LNCAP (cell line): ENCODE data around the gene PLPPR5.

ENCODE experiments used
- TF ChIP-seq, protein P1 (sequence below): fragments of 450-650 bp; IDR thresholded peaks from 2 replicates; pipeline ENCODE4 v1.5.1; 2017; ENCODE audit warnings: mild to moderate bottlenecking

Gene PLPPR5

GRCh38 chr1:98870959-98871903 is 133.4 kb downstream of the PLPPR5 start:
- TF ChIP-seq, protein P1, sequence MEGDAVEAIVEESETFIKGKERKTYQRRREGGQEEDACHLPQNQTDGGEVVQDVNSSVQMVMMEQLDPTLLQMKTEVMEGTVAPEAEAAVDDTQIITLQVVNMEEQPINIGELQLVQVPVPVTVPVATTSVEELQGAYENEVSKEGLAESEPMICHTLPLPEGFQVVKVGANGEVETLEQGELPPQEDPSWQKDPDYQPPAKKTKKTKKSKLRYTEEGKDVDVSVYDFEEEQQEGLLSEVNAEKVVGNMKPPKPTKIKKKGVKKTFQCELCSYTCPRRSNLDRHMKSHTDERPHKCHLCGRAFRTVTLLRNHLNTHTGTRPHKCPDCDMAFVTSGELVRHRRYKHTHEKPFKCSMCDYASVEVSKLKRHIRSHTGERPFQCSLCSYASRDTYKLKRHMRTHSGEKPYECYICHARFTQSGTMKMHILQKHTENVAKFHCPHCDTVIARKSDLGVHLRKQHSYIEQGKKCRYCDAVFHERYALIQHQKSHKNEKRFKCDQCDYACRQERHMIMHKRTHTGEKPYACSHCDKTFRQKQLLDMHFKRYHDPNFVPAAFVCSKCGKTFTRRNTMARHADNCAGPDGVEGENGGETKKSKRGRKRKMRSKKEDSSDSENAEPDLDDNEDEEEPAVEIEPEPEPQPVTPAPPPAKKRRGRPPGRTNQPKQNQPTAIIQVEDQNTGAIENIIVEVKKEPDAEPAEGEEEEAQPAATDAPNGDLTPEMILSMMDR: no peak

DNA sequence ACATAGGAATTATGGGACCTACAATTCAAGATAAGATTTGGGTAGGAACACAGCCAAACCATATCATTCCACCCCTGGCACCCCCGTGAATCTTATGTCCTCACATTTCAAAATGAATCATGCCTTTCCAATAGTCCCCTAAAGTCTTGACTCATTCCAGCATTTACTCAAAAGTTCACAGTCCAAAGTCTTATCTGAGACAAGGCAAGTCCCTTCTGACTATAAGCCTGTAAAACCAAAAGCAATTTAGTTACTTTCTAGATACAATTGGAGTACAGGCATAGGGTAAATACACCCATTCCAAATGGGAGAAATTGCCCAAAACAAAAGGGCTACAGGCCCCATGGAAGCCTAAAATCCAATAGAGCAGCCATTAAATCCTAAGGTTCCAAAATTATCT is 138.9 kb downstream of the PLPPR5 start:
- TF ChIP-seq, protein P1: no peak

DNA sequence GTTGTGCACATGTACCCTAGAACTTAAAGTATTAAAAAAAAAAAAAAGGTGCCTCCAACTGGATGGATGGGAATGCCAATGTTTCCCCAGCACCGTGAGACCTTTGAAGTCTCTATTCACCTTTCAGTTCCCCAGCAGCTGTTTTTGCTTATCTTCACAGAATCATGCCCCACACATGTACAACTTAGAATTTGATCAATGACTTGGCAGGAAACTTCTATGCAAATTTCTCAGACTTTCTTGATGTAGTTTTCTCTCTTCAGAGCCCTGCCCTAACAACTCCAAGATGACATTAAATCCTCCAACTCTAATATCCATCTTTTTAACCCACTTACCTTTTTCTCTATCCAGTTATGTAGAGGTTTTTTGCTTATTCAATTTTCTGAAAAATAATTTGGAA is 144.3 kb downstream of the PLPPR5 start:
- TF ChIP-seq, protein P1: no peak

DNA sequence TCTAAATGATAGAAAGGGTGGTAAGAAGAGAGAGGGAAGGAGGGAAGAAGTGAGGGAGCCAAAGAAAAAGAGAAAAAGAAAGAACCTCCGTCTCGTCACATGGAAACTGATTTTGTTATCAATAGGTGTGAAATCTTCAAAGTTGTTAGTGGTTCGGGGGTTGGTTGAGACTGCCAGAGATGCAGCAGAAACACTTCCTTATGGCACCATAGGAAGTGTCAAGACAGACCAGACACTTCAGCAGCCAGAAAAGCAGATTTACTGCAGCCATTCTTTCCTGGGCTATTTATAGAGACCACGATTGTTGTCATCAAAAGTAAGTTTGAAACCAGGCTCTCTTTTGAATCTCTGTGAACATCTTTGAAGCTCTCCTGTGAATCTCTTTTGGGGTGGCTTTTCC is 150.5 kb downstream of the PLPPR5 start:
- TF ChIP-seq, protein P1: no peak

DNA sequence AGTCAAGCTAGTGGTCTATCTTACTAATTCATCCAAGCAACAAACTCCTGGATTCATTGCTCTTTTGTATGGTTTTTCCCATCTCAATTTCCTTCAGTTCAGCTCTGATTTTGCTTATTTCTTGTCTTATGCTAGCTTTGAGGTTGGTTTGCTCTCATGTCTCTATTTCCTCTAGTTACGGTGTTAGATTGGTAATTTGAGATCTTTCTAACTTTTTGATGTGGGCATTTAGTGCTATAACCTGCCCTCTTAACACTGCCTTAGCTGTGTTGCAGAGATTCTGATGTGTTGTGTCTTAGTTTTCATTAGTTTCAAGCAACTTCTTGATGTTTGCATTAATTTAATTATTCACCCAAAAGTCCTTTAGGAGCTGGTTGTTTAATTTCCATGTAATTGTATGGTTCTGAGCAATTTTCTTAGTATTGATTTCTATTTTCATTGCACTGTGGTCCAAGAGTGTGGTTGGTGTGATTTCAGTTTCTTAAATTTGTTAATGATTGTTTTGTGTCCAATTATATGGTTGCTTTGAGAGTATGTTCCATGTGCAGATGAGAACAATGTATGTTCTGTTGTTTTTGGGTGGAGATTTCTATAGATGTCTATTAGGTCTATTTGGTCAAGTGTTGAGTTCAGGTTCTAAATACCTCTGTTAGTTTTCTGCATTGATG is 154.6 kb downstream of the PLPPR5 start:
- TF ChIP-seq, protein P1: no peak

GRCh38 chr1:98842241-98842640 is 162.4 kb downstream of the PLPPR5 start:
- TF ChIP-seq, protein P1: no peak
